ENCODE measurements around the gene RASSF5.

Gene RASSF5

DNA sequence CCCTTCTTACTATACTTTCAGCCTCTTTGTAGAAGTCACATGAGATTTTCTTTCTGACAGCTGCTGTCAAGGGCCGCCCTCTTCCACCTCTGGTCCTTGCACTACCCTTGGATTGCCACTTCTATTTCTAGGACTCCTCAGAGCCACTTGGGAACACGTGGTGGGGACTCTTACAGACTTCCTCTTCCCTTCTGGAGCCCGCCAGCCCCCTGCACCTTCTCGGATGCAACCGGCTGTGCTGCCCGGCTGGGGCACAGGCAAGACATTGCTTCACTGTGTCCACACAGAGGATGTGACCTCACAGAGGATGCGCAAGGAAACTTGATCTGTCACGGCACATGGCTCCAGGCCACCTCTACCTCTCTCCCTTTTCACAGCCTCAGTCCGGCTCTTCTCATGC lies 39.4 kb upstream of the RASSF5 start:
- Histone ChIP-seq H3K4me3 (ENCODE audit: low read length) (peak overlapping the region; percentile 13), H3F3A (ENCODE audit: control insufficient read depth, insufficient read depth) (0 out of 2 replicates have a peak, but pooled peaks cover 3% of the 10 kb centered on the region), H4K20me1 (ENCODE audit: control insufficient read depth, insufficient read depth, low read depth, low read length) (no peaks in the 10 kb centered on the region; the same call in 1 of the 2 replicates), H3K4me2 (ENCODE audit: low read length) (peak overlapping the region; percentile 34), H3K9me3 (ENCODE audit: control insufficient read depth, insufficient read depth, low read length) (no peaks in the 10 kb centered on the region), H3K27ac (ENCODE audit: low read depth, low read length) (no peak overlapping the region), H3K4me1 (ENCODE audit: control insufficient read depth, low read length) (peaks cover 62% of the 10 kb centered on the region), H3K79me2 (ENCODE audit: control insufficient read depth, low read length) (no peaks in the 10 kb centered on the region), H3K36me3 (ENCODE audit: control insufficient read depth, low read length) (no peaks in the 10 kb centered on the region), H3K27me3 (ENCODE audit: control insufficient read depth, low read length) (no peaks in the 10 kb centered on the region), H3K9me2 (replicated peaks; ENCODE audit: control insufficient read depth, low read length) (no peaks in the 10 kb centered on the region)
- TF ChIP-seq, protein P1, sequence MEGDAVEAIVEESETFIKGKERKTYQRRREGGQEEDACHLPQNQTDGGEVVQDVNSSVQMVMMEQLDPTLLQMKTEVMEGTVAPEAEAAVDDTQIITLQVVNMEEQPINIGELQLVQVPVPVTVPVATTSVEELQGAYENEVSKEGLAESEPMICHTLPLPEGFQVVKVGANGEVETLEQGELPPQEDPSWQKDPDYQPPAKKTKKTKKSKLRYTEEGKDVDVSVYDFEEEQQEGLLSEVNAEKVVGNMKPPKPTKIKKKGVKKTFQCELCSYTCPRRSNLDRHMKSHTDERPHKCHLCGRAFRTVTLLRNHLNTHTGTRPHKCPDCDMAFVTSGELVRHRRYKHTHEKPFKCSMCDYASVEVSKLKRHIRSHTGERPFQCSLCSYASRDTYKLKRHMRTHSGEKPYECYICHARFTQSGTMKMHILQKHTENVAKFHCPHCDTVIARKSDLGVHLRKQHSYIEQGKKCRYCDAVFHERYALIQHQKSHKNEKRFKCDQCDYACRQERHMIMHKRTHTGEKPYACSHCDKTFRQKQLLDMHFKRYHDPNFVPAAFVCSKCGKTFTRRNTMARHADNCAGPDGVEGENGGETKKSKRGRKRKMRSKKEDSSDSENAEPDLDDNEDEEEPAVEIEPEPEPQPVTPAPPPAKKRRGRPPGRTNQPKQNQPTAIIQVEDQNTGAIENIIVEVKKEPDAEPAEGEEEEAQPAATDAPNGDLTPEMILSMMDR (IDR thresholded peaks at IDR 0.05; ENCODE audit: low read depth, low read length, poor library complexity, severe bottlenecking) = no peak
- no peak for TF ChIP-seq EZH2phosphoT487 (IDR thresholded peaks at IDR 0.05; ENCODE audit: borderline replicate concordance, low read length)

DNA sequence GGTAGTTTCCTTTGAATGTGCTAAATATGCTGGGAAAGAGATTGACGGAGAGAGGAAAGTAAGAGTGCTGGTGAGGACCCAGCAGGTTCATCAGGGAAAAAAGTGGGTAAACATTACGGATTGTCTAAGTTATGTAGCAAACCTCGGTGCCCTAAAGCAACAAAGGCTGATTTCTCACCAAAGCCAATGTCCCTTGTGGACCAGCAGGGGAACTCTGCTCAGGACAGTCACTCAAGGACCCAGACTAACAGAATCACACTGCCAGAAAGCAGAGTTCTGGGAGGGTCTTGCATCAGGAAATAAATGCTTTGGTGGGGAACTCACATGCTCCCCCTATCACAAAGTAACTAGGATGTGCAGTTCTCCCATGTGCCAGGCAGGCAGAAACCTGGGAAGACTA lies 38.8 kb upstream of the RASSF5 start:
- Histone ChIP-seq H3K79me2 (ENCODE audit: control insufficient read depth, low read length) (no peaks in the 10 kb centered on the region), H3F3A (ENCODE audit: control insufficient read depth, insufficient read depth) (0 out of 2 replicates have a peak, but pooled peaks cover 3% of the 10 kb centered on the region), H4K20me1 (ENCODE audit: control insufficient read depth, insufficient read depth, low read depth, low read length) (no peaks in the 10 kb centered on the region; the same call in 1 of the 2 replicates), H3K27me3 (ENCODE audit: control insufficient read depth, low read length) (no peaks in the 10 kb centered on the region), H3K4me1 (ENCODE audit: control insufficient read depth, low read length) (peaks cover 65% of the 10 kb centered on the region), H3K4me3 (ENCODE audit: low read length) (peak overlapping the region; percentile 13), H3K9me2 (replicated peaks; ENCODE audit: control insufficient read depth, low read length) (no peaks in the 10 kb centered on the region), H3K27ac (ENCODE audit: low read depth, low read length) (no peak overlapping the region), H3K9me3 (ENCODE audit: control insufficient read depth, insufficient read depth, low read length) (no peaks in the 10 kb centered on the region), H3K4me2 (ENCODE audit: low read length) (peak overlapping the region; percentile 34), H3K36me3 (ENCODE audit: control insufficient read depth, low read length) (peaks cover 4% of the 10 kb centered on the region)
- TF ChIP-seq EZH2phosphoT487 (IDR thresholded peaks at IDR 0.05; ENCODE audit: borderline replicate concordance, low read length) = no peak
- TF ChIP-seq, protein P1 (IDR thresholded peaks at IDR 0.05; ENCODE audit: low read depth, low read length, poor library complexity, severe bottlenecking) = no peak

DNA sequence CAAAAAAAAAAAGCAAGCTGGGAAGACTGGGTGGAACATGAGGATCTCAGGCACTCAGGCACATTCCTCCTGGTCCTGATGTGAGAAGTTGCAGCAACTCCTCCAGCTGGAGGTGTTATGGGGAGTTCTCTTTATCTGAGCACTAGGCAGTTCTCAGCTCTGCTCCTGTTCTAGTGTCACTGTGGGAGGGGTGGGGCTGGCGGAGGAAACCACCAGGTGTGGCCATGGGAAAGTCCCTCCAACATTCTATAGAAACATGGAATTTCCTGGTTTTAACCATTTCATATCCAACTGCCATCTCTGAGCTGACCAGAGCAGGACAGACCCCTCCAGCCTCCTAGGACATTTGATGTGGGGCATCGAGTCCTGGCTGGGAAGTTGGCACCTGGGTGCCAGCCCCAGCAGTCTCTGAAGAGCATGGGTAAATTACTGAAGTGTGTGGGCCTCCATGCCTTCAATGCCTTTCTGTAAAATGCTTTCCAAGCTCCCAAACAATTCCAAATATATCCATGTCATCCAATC lies 37.9 kb upstream of the RASSF5 start:
- H3K27me3 ChIP-seq (ENCODE audit: control insufficient read depth, low read length) = no peaks in the 10 kb centered on the region

More for the DNA sequence above, 37.9 kb upstream of the RASSF5 start:
- Histone ChIP-seq H3K4me1 (ENCODE audit: control insufficient read depth, low read length) (peaks cover 65% of the 10 kb centered on the region), H3K79me2 (ENCODE audit: control insufficient read depth, low read length) (no peaks in the 10 kb centered on the region), H3K4me3 (ENCODE audit: low read length) (peak overlapping the region; percentile 84), H3K4me2 (ENCODE audit: low read length) (peak overlapping the region; percentile 69), H3K27ac (ENCODE audit: low read depth, low read length) (no peak overlapping the region), H3F3A (ENCODE audit: control insufficient read depth, insufficient read depth) (0 out of 2 replicates have a peak, but pooled peaks cover 3% of the 10 kb centered on the region), H4K20me1 (ENCODE audit: control insufficient read depth, insufficient read depth, low read depth, low read length) (no peaks in the 10 kb centered on the region; the same call in 1 of the 2 replicates), H3K36me3 (ENCODE audit: control insufficient read depth, low read length) (peaks cover 5% of the 10 kb centered on the region), H3K9me3 (ENCODE audit: control insufficient read depth, insufficient read depth, low read length) (no peaks in the 10 kb centered on the region), H3K9me2 (replicated peaks; ENCODE audit: control insufficient read depth, low read length) (no peaks in the 10 kb centered on the region)
- TF ChIP-seq EZH2phosphoT487 (IDR thresholded peaks at IDR 0.05; ENCODE audit: borderline replicate concordance, low read length) = no peak
- TF ChIP-seq, protein P1 (IDR thresholded peaks at IDR 0.05; ENCODE audit: low read depth, low read length, poor library complexity, severe bottlenecking) = no peak

Data from DOHH2 (cell line).